HL-60 (cell line): ENCODE measurements around the gene ARMC6.

Experiments used
- DNase-seq, 2 experiments: peaks; one replicate each; pipeline ENCODE4 v3.0.0-alpha.2; 2010 to 2020; ENCODE audit warnings: low read depth in 1 of 2, low spot score in 1 of 2
- H3K27ac ChIP-seq: fragments of 250-450 bp; sonication (Bioruptor Pico); replicated peaks from 2 replicates; pipeline ENCODE4 v1.5.1; 2020; ENCODE audit warnings: mild to moderate bottlenecking, moderate library complexity
- H3K27me3 ChIP-seq: fragments of 250-450 bp; sonication (Bioruptor Pico); 2 replicates; pipeline ENCODE4 v1.5.1; 2021; ENCODE audit warnings: mild to moderate bottlenecking, moderate library complexity; ENCODE audit not compliant: insufficient read depth, poor library complexity, severe bottlenecking
- H3K4me3 ChIP-seq: replicated peaks from 2 replicates; pipeline ENCODE4 v1.5.1; 2011; ENCODE audit warnings: mild to moderate bottlenecking, control low read depth, low read length; ENCODE audit not compliant: insufficient read depth
- GABPA ChIP-seq: IDR thresholded peaks from 2 replicates; pipeline ENCODE4 v1.6.1; 2012; ENCODE audit warnings: low read depth
- POLR2AphosphoS5 ChIP-seq: IDR thresholded peaks from 2 replicates; pipeline ENCODE4 v1.6.1; 2012; ENCODE audit warnings: low read depth
- SPI1 ChIP-seq: IDR thresholded peaks from 2 replicates; pipeline ENCODE4 v1.6.1; 2012; ENCODE audit warnings: low read depth, mild to moderate bottlenecking, borderline replicate concordance
- TF ChIP-seq, protein P1 (sequence below): IDR thresholded peaks from 2 replicates; pipeline ENCODE4 v1.6.1; 2012; ENCODE audit warnings: low read depth; ENCODE audit not compliant: insufficient replicate concordance
- TF ChIP-seq, protein P2 (sequence below): IDR thresholded peaks from one replicate; pipeline ENCODE4 v1.5.1; 2011; ENCODE audit warnings: low read length, control low read depth, inconsistent platforms; ENCODE audit not compliant: insufficient read depth

Gene ARMC6

DNA sequence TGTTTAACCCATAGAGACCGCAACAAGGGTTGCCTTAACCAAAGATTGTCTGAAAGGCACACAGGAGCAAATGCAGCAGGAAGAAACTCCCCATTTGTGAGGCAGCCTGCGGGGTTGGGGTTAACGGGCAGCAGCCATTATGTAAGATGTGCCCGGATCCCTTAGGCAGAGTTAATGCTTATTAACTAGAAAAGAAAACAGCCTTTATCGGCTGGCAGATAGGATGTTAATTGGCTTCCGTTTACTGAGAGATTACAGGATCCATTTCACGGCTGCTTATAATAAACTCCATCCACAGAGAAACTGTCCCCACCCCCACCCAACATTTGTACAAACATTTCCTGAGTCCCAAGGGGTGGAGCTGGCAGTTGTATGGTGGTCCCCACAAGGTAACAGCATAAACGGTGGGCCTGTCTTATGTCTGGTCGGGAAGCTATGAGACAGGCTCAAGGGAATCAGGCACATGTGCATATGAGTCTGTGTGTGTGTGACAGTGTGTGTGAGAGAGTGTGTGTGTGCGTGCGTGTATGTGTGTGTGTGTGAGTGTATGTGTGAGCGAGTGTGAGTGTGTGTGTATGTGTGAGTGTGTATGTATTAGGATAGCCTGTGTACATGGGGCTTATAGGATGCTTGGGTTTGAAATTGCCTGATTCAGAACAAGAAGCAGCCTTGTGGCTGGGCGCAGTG is 40.9 kb downstream of the ARMC6 start:
- no peaks in the 10 kb centered on the region for H3K27me3 ChIP-seq
- DNase-seq: no peak
- no peak overlapping the region for H3K27ac ChIP-seq
- TF ChIP-seq POLR2AphosphoS5 (no peak), GABPA (no peak), SPI1 (no peak)
- TF ChIP-seq, protein P1, sequence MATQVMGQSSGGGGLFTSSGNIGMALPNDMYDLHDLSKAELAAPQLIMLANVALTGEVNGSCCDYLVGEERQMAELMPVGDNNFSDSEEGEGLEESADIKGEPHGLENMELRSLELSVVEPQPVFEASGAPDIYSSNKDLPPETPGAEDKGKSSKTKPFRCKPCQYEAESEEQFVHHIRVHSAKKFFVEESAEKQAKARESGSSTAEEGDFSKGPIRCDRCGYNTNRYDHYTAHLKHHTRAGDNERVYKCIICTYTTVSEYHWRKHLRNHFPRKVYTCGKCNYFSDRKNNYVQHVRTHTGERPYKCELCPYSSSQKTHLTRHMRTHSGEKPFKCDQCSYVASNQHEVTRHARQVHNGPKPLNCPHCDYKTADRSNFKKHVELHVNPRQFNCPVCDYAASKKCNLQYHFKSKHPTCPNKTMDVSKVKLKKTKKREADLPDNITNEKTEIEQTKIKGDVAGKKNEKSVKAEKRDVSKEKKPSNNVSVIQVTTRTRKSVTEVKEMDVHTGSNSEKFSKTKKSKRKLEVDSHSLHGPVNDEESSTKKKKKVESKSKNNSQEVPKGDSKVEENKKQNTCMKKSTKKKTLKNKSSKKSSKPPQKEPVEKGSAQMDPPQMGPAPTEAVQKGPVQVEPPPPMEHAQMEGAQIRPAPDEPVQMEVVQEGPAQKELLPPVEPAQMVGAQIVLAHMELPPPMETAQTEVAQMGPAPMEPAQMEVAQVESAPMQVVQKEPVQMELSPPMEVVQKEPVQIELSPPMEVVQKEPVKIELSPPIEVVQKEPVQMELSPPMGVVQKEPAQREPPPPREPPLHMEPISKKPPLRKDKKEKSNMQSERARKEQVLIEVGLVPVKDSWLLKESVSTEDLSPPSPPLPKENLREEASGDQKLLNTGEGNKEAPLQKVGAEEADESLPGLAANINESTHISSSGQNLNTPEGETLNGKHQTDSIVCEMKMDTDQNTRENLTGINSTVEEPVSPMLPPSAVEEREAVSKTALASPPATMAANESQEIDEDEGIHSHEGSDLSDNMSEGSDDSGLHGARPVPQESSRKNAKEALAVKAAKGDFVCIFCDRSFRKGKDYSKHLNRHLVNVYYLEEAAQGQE: no peak
- TF ChIP-seq, protein P2, sequence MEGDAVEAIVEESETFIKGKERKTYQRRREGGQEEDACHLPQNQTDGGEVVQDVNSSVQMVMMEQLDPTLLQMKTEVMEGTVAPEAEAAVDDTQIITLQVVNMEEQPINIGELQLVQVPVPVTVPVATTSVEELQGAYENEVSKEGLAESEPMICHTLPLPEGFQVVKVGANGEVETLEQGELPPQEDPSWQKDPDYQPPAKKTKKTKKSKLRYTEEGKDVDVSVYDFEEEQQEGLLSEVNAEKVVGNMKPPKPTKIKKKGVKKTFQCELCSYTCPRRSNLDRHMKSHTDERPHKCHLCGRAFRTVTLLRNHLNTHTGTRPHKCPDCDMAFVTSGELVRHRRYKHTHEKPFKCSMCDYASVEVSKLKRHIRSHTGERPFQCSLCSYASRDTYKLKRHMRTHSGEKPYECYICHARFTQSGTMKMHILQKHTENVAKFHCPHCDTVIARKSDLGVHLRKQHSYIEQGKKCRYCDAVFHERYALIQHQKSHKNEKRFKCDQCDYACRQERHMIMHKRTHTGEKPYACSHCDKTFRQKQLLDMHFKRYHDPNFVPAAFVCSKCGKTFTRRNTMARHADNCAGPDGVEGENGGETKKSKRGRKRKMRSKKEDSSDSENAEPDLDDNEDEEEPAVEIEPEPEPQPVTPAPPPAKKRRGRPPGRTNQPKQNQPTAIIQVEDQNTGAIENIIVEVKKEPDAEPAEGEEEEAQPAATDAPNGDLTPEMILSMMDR: no peak
- H3K4me3 ChIP-seq: no peak overlapping the region

DNA sequence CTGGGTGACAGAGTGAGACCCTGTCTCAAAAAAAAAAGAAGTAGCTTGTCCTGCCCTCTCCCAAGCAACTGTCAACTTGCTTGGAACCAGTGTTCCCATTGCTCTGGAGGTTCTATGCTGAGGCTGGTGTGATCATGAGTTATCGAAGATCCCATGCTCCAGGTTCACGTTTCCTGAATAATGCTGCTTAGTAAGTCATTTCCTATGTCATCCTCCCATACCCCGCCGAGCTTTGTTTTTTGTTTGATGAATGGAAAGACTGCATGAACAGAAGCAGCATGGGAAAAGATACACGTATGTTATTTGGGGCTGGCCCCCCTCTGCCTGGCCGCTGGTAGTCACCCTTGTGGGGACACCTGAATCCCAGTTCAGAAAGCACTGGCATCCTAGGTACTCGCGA is 41.7 kb downstream of the ARMC6 start:
- Histone ChIP-seq H3K27me3 (no peaks in the 10 kb centered on the region), H3K27ac (no peak overlapping the region), H3K4me3 (no peak overlapping the region)
- no peak for DNase-seq
- TF ChIP-seq, protein P2: no peak
- TF ChIP-seq SPI1: no peak
- TF ChIP-seq, protein P1: no peak
- no peak for TF ChIP-seq POLR2AphosphoS5
- no peak for TF ChIP-seq GABPA

DNA sequence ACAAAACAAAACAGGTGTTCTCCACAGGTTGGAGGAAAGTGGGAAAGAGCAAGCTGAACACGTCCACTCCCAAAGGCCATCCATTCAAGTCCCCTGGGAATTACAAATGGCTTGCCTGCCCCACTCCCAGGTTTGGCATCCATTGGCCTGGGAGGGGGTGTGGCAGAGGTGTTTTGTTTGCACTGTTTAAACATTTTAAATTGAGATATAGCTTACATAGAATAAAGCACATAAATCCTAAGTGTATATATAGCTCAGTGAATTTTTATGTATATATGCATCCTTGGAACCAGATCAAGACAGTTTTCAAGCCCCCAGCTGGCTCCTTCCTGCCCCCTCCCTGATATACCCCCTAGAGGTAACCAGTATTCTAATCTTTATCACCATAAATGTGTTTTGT is 43.1 kb downstream of the ARMC6 start:
- H3K27me3 ChIP-seq: no peaks in the 10 kb centered on the region
- TF ChIP-seq, protein P2: no peak
- no peak for TF ChIP-seq POLR2AphosphoS5
- TF ChIP-seq, protein P1: no peak
- no peak for TF ChIP-seq SPI1
- TF ChIP-seq GABPA: no peak
- DNase-seq: no peak
- H3K27ac ChIP-seq: peak overlapping the region; percentile 44; the same call in 1 of the 2 replicates
- H3K4me3 ChIP-seq: no peak overlapping the region
